Panc1 (cell line): ENCODE measurements around the gene ALOX5AP. TPM values are rescaled to one million over a fixed set of nuclear protein-coding genes. Genes with fewer than 3 reads are reported as not detected.

ENCODE experiments used
- ATAC-seq: fragments of 200-7000 bp; cut with Tn5 transposase; 2 replicates; pipeline ENCODE4 v1.9.1; 2020; ENCODE audit warnings: mild to moderate bottlenecking, moderate library complexity
- BruUV-seq: library from RNA; stranded (reverse); fragments of 400-500 nt; replicated peaks from 2 replicates; lab custom pipeline; 2021; lab: Mats Ljungman, UMichigan
- CTCF ChIA-PET: fragments of 300-600 bp; sonication (Branson Sonifier 250); formaldehyde crosslinking; loops from one replicate; lab custom pipeline; 2022; ENCODE audit warnings: antibody characterized with exemption; lab: Charles Lee
- POLR2A ChIA-PET: fragments of 300-600 bp; sonication (Branson Sonifier 250); formaldehyde crosslinking; loops from one replicate; lab custom pipeline; 2022; ENCODE audit warnings: antibody characterized with exemption; lab: Charles Lee
- DNase-seq: peaks from one replicate; pipeline ENCODE4 v3.0.0-alpha.2; 2010; ENCODE audit warnings: low read depth, low spot score
- H3K27ac ChIP-seq: 2 replicates; pipeline ENCODE4 v1.5.1; 2011; ENCODE audit warnings: mild to moderate bottlenecking, low read length, inconsistent platforms
- H3K27me3 ChIP-seq: fragments of 200-500 bp; sonication (Bioruptor generic); 2 replicates; pipeline ENCODE4 v1.6.0; 2014; ENCODE audit warnings: low read length, inconsistent platforms; ENCODE audit not compliant: control insufficient read depth, insufficient read depth
- H3K36me3 ChIP-seq: fragments of 200-500 bp; sonication (Bioruptor generic); 2 replicates; pipeline ENCODE4 v1.5.1; 2014; ENCODE audit warnings: inconsistent platforms, mild to moderate bottlenecking, low read length, moderate library complexity; ENCODE audit not compliant: control insufficient read depth, insufficient read depth
- H3K4me1 ChIP-seq: 2 replicates; pipeline ENCODE4 v1.5.1; 2011; ENCODE audit warnings: inconsistent platforms, mild to moderate bottlenecking, low read length, moderate library complexity; ENCODE audit not compliant: control insufficient read depth, insufficient read depth
- H3K4me3 ChIP-seq, 2 experiments: 2 replicates each; pipeline ENCODE4 v1.5.1; 2011 to 2012; ENCODE audit warnings: low read depth in 2 of 2, low read length in 2 of 2, mild to moderate bottlenecking in 2 of 2, inconsistent platforms in 1 of 2, moderate library complexity in 1 of 2
- H3K9me3 ChIP-seq: fragments of 200-500 bp; sonication (Bioruptor generic); 2 replicates; pipeline ENCODE4 v1.5.1; 2014; ENCODE audit warnings: low read depth, mild to moderate bottlenecking, inconsistent platforms, low read length, moderate library complexity; ENCODE audit not compliant: control insufficient read depth, insufficient read depth
- POLR2AphosphoS5 ChIP-seq: IDR thresholded peaks from 2 replicates; pipeline ENCODE4 v1.6.1; 2012; ENCODE audit warnings: mild to moderate bottlenecking, low read depth, low read length, moderate library complexity
- REST ChIP-seq, 2 experiments: IDR thresholded peaks; 2 replicates each; pipeline ENCODE4 v1.6.1; 2011 to 2012; ENCODE audit warnings: low read depth in 2 of 2, control low read depth in 1 of 2, low read length in 1 of 2, mild to moderate bottlenecking in 1 of 2, moderate library complexity in 1 of 2; ENCODE audit not compliant: insufficient read depth in 1 of 2
- SIN3A ChIP-seq: IDR thresholded peaks from 2 replicates; pipeline ENCODE4 v1.6.1; 2012; ENCODE audit warnings: low read depth, mild to moderate bottlenecking, low read length, moderate library complexity, borderline replicate concordance; ENCODE audit not compliant: insufficient read depth
- TCF7L2 ChIP-seq: IDR thresholded peaks from 2 replicates; pipeline ENCODE4 v1.6.1; 2011; ENCODE audit warnings: mild to moderate bottlenecking, low read depth, low read length, inconsistent platforms
- in situ Hi-C: cut with HindIII; loops from 2 replicates; pipeline ENCODE4 v1.10.0; 2016; ENCODE audit warnings: low sequenced_read_pairs, low pct_unique_long_range_greater_than_20kb
- intact Hi-C: fragments of 100-400 bp; cut with micrococcal nuclease; formaldehyde crosslinking; loops from one replicate; pipeline ENCODE4 v1.10.0; 2022; ENCODE audit not compliant: unreplicated experiment
- total RNA-seq: library from RNA; stranded (reverse); gene quantifications from one replicate; pipeline ENCODE4 v1.2.1, GENCODE V29; 2021; ENCODE audit not compliant: unreplicated experiment
- TF ChIP-seq, protein P1 (sequence below): fragments of 450-650 bp; IDR thresholded peaks from 2 replicates; pipeline ENCODE4 v1.5.1; 2017; ENCODE audit warnings: mild to moderate bottlenecking

Gene ALOX5AP
- total RNA-seq, 1 experiment from 2014 or later, result 2.1 TPM

- intact Hi-C loops, result no loop called here
- H3K36me3 ChIP-seq, result no peaks in the 10 kb centered on the region
- no peak overlapping the region for H3K27ac ChIP-seq
- ATAC-seq, result no peak
- no TSS peak for BruUV-seq
- no peaks in the 10 kb centered on the region for H3K9me3 ChIP-seq
- H3K4me3 ChIP-seq, result no peak overlapping the region
- DNase-seq, result no peak
- no peaks in the 10 kb centered on the region for H3K27me3 ChIP-seq
- ChIA-PET CTCF (no interaction called here), POLR2A (no interaction called here)
- H3K4me1 ChIP-seq, result no peaks in the 10 kb centered on the region; the same call in 1 of the 2 replicates
- in situ Hi-C loops, result no loop called here
- TF ChIP-seq POLR2AphosphoS5, result no peak
- TF ChIP-seq, protein P1, sequence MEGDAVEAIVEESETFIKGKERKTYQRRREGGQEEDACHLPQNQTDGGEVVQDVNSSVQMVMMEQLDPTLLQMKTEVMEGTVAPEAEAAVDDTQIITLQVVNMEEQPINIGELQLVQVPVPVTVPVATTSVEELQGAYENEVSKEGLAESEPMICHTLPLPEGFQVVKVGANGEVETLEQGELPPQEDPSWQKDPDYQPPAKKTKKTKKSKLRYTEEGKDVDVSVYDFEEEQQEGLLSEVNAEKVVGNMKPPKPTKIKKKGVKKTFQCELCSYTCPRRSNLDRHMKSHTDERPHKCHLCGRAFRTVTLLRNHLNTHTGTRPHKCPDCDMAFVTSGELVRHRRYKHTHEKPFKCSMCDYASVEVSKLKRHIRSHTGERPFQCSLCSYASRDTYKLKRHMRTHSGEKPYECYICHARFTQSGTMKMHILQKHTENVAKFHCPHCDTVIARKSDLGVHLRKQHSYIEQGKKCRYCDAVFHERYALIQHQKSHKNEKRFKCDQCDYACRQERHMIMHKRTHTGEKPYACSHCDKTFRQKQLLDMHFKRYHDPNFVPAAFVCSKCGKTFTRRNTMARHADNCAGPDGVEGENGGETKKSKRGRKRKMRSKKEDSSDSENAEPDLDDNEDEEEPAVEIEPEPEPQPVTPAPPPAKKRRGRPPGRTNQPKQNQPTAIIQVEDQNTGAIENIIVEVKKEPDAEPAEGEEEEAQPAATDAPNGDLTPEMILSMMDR, result no peak
- no peak for TF ChIP-seq SIN3A
- TF ChIP-seq TCF7L2, result no peak
- TF ChIP-seq REST (IDR thresholded peaks at IDR 0.05; ENCODE audit: insufficient read depth in 1 of 2, low read depth in 2 of 2, low read length in 1 of 2), result no peak
Measured at GRCh38 chr13:30697996-30698401, 37.3 kb upstream of the ALOX5AP start.

DNA sequence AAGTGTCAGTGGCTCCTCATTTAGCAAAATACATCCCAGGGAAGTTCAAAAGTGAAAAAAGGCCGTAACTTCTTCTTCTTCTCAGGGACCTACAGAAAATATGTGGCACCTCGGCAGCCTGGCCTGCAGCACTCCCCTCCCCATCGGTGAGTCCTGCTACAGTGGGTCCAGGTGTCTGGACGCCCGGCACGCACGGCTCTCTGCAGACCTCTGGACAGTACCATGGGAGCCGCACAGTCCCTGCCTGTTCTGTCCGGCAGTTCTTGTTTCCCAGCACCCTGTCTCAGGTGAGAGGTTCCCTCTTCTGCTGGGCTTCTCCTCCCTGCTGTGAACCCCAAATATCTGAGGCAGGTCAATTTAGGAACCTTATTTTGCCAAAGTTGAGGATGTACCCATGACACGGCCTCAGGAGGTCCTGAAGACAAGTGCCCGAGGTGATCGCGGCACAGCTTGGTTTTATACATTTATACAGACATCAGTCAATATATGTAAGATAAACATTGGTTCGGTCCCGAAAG is 36.8 kb upstream of the ALOX5AP start:
- Histone ChIP-seq H3K4me1 (no peaks in the 10 kb centered on the region; the same call in 1 of the 2 replicates), H3K4me3 (no peak overlapping the region), H3K27me3 (no peaks in the 10 kb centered on the region), H3K27ac (no peak overlapping the region), H3K36me3 (no peaks in the 10 kb centered on the region), H3K9me3 (no peaks in the 10 kb centered on the region)
- in situ Hi-C loops (no loop called here), intact Hi-C loops (no loop called here)
- TF ChIP-seq, protein P1, result no peak
- TF ChIP-seq POLR2AphosphoS5 (no peak), TCF7L2 (no peak), REST (IDR thresholded peaks at IDR 0.05; ENCODE audit: insufficient read depth in 1 of 2, low read depth in 2 of 2, low read length in 1 of 2) (no peak), SIN3A (no peak)
- CTCF ChIA-PET, result no interaction called here
- ATAC-seq, result no peak
- no TSS peak for BruUV-seq
- POLR2A ChIA-PET, result no interaction called here
- no peak for DNase-seq
